IMR-90 (cell line): ENCODE data around the gene AGPAT1. TPM values are rescaled to one million over a fixed set of nuclear protein-coding genes. Genes with fewer than 3 reads are reported as not detected.

Experiments used
- ATAC-seq: fragments of 200-7000 bp; cut with Tn5 transposase; 2 replicates; pipeline ENCODE4 v1.9.1; 2020; ENCODE audit warnings: low read depth, mild to moderate bottlenecking, moderate library complexity
- BruUV-seq: library from RNA; stranded (reverse); fragments of 400-500 nt; replicated peaks from 2 replicates; lab custom pipeline; 2021; lab: Mats Ljungman, UMichigan
- CTCF ChIA-PET: fragments of 300-600 bp; formaldehyde crosslinking; extraction: SDS; loops from one replicate; lab custom pipeline; 2021; ENCODE audit warnings: antibody characterized with exemption; lab: Yijun Ruan, JAX
- POLR2A ChIA-PET: fragments of 300-600 bp; sonication (Branson Sonifier 250); formaldehyde crosslinking; loops from one replicate; lab custom pipeline; 2022; ENCODE audit warnings: antibody characterized with exemption; ENCODE audit not compliant: unreplicated experiment; lab: Charles Lee
- DNase-seq: peaks from one replicate; pipeline ENCODE4 v3.0.0; 2013
- H2AFZ ChIP-seq: replicated peaks from 2 replicates; pipeline ENCODE3; 2013; ENCODE audit warnings: low read length, mild to moderate bottlenecking; ENCODE audit not compliant: poor library complexity
- H2AK5ac ChIP-seq: 2 replicates; pipeline ENCODE4 v1.6.1; 2013; ENCODE audit warnings: low read depth, low read length, inconsistent platforms
- H2AK9ac ChIP-seq: replicated peaks from 2 replicates; pipeline ENCODE3; 2013; ENCODE audit warnings: mild to moderate bottlenecking, low read depth, low read length, moderate library complexity; ENCODE audit not compliant: poor library complexity
- H2BK120ac ChIP-seq: 2 replicates; pipeline ENCODE4 v1.6.1; 2013; ENCODE audit warnings: low read depth, low read length, inconsistent platforms
- H2BK15ac ChIP-seq: 3 replicates; pipeline ENCODE4 v1.6.1; 2013; ENCODE audit warnings: low read depth, low read length, inconsistent platforms
- H2BK20ac ChIP-seq: 2 replicates; pipeline ENCODE4 v1.6.1; 2013; ENCODE audit warnings: low read depth, mild to moderate bottlenecking, inconsistent platforms, low read length, moderate library complexity
- H2BK5ac ChIP-seq: 2 replicates; pipeline ENCODE4 v1.6.1; 2013; ENCODE audit warnings: mild to moderate bottlenecking, low read depth, low read length, inconsistent platforms; ENCODE audit not compliant: poor library complexity, severe bottlenecking
- H3K14ac ChIP-seq: replicated peaks from 2 replicates; pipeline ENCODE4 v1.6.1; 2013; ENCODE audit warnings: low read depth, low read length, inconsistent platforms
- H3K18ac ChIP-seq: 2 replicates; pipeline ENCODE4 v1.6.1; 2013; ENCODE audit warnings: low read depth, low read length, control low read depth
- H3K23ac ChIP-seq: 2 replicates; pipeline ENCODE4 v1.6.1; 2013; ENCODE audit warnings: low read depth, low read length, inconsistent platforms
- H3K27ac ChIP-seq: 2 replicates; pipeline ENCODE4 v1.5.1; 2013; ENCODE audit warnings: mild to moderate bottlenecking, control low read depth, low read length; ENCODE audit not compliant: insufficient read depth
- H3K27me3 ChIP-seq: 2 replicates; pipeline ENCODE4 v1.6.1; 2013; ENCODE audit warnings: low read length; ENCODE audit not compliant: control insufficient read depth, insufficient read depth
- H3K36me3 ChIP-seq: 2 replicates; pipeline ENCODE4 v1.6.1; 2013; ENCODE audit warnings: low read length, mixed read lengths; ENCODE audit not compliant: control insufficient read depth, insufficient read depth
- H3K4ac ChIP-seq: 2 replicates; pipeline ENCODE4 v1.6.1; 2013; ENCODE audit warnings: low read depth, low read length, inconsistent platforms
- H3K4me1 ChIP-seq: 2 replicates; pipeline ENCODE4 v1.6.1; 2013; ENCODE audit warnings: low read length, mixed read lengths; ENCODE audit not compliant: control insufficient read depth, insufficient read depth
- H3K4me2 ChIP-seq: 2 replicates; pipeline ENCODE4 v1.6.1; 2013; ENCODE audit warnings: low read depth, mild to moderate bottlenecking, control low read depth, low read length, moderate library complexity
- H3K4me3 ChIP-seq: 2 replicates; pipeline ENCODE4 v1.5.1; 2013; ENCODE audit warnings: low read depth, mild to moderate bottlenecking, control low read depth, low read length, moderate library complexity; ENCODE audit not compliant: insufficient read depth
- H3K56ac ChIP-seq: 2 replicates; pipeline ENCODE4 v1.6.1; 2013; ENCODE audit warnings: low read length, inconsistent platforms; ENCODE audit not compliant: insufficient read depth; ENCODE audit errors: extremely low read depth
- H3K79me1 ChIP-seq, 2 experiments: 2 replicates each; pipeline ENCODE4 v1.6.1; 2013; ENCODE audit warnings: low read length in 2 of 2, inconsistent platforms in 1 of 2, low read depth in 1 of 2
- H3K9ac ChIP-seq: 2 replicates; pipeline ENCODE4 v1.6.1; 2013; ENCODE audit warnings: low read depth, low read length, control low read depth
- H3K9me1 ChIP-seq: 2 replicates; pipeline ENCODE4 v1.6.1; 2013; ENCODE audit warnings: low read length, inconsistent platforms; ENCODE audit not compliant: insufficient read depth
- H3K9me3 ChIP-seq: 2 replicates; pipeline ENCODE4 v1.6.1; 2013; ENCODE audit warnings: low read length; ENCODE audit not compliant: control insufficient read depth, insufficient read depth
- H4K20me1 ChIP-seq: 2 replicates; pipeline ENCODE4 v1.6.1; 2013; ENCODE audit warnings: low read length, inconsistent platforms; ENCODE audit not compliant: insufficient read depth
- H4K5ac ChIP-seq: 2 replicates; pipeline ENCODE4 v1.6.1; 2013; ENCODE audit warnings: mild to moderate bottlenecking, low read depth, low read length, control low read depth
- H4K8ac ChIP-seq, 2 experiments: 2 replicates each; pipeline ENCODE4 v1.6.1; 2013; ENCODE audit warnings: low read depth in 2 of 2, low read length in 2 of 2, control low read depth in 1 of 2, inconsistent platforms in 1 of 2
- H4K91ac ChIP-seq: 2 replicates; pipeline ENCODE4 v1.6.1; 2013; ENCODE audit warnings: low read depth, low read length, inconsistent platforms; ENCODE audit not compliant: insufficient read depth
- BHLHE40 ChIP-seq: fragments of 150-350 bp; IDR thresholded peaks from 2 replicates; pipeline ENCODE4 v1.6.1; 2016; ENCODE audit warnings: mild to moderate bottlenecking, low read depth, low read length
- CEBPB ChIP-seq: IDR thresholded peaks from 2 replicates; pipeline ENCODE4 v1.6.1; 2012; ENCODE audit warnings: low read depth, low read length, improper control_type of control experiment
- CHD1 ChIP-seq: IDR thresholded peaks from 2 replicates; pipeline ENCODE4 v1.6.1; 2012; ENCODE audit warnings: low read depth, low read length, improper control_type of control experiment
- CTCF ChIP-seq: conservative IDR thresholded peaks from 2 replicates; pipeline ENCODE4 v1.5.1; 2012; ENCODE audit warnings: mild to moderate bottlenecking, low read depth, low read length, improper control_type of control experiment
- ELK1 ChIP-seq: fragments of 150-350 bp; IDR thresholded peaks from 2 replicates; pipeline ENCODE4 v1.6.1; 2016; ENCODE audit warnings: low read depth, mild to moderate bottlenecking, low read length, moderate library complexity, borderline replicate concordance
- FOS ChIP-seq: fragments of 150-350 bp; IDR thresholded peaks from 2 replicates; pipeline ENCODE4 v1.6.1; 2016; ENCODE audit warnings: low read depth, low read length
- MAFK ChIP-seq: IDR thresholded peaks from 2 replicates; pipeline ENCODE4 v1.6.1; 2012; ENCODE audit warnings: low read depth, low read length, improper control_type of control experiment
- MAZ ChIP-seq: IDR thresholded peaks from 2 replicates; pipeline ENCODE4 v1.6.1; 2012; ENCODE audit warnings: low read depth, mild to moderate bottlenecking, low read length, improper control_type of control experiment, moderate library complexity, borderline replicate concordance
- MXI1 ChIP-seq: IDR thresholded peaks from 2 replicates; pipeline ENCODE4 v1.6.1; 2012; ENCODE audit warnings: low read depth, mild to moderate bottlenecking, low read length, moderate library complexity, borderline replicate concordance
- NFE2L2 ChIP-seq: fragments of 150-350 bp; IDR thresholded peaks from 2 replicates; pipeline ENCODE4 v1.6.1; 2016; ENCODE audit warnings: low read depth, mild to moderate bottlenecking, low read length
- POLR2A ChIP-seq: IDR thresholded peaks from 2 replicates; pipeline ENCODE4 v1.6.1; 2012; ENCODE audit warnings: mild to moderate bottlenecking, low read depth, low read length
- RAD21 ChIP-seq: IDR thresholded peaks from 2 replicates; pipeline ENCODE4 v1.6.1; 2012; ENCODE audit warnings: low read length, improper control_type of control experiment
- RCOR1 ChIP-seq: IDR thresholded peaks from 2 replicates; pipeline ENCODE4 v1.6.1; 2012; ENCODE audit warnings: mild to moderate bottlenecking, low read length, improper control_type of control experiment; ENCODE audit not compliant: insufficient replicate concordance
- RFX5 ChIP-seq: IDR thresholded peaks from 2 replicates; pipeline ENCODE4 v1.8.0; 2012; ENCODE audit warnings: low read depth, mild to moderate bottlenecking, low read length, moderate library complexity
- SMC3 ChIP-seq: fragments of 150-350 bp; IDR thresholded peaks from 2 replicates; pipeline ENCODE4 v1.6.1; 2016; ENCODE audit warnings: low read depth, mild to moderate bottlenecking, antibody characterized with exemption, low read length, moderate library complexity
- USF2 ChIP-seq: fragments of 150-350 bp; IDR thresholded peaks from 2 replicates; pipeline ENCODE4 v1.6.1; 2017; ENCODE audit warnings: mild to moderate bottlenecking, antibody characterized with exemption, low read length, low read depth
- WGBS, 2 experiments: methylation state at CpG; one replicate each; pipeline versions ENCODE4 v1.1.5 to v1.1.7; 2013; ENCODE audit warnings: missing lambda C conversion rate in 2 of 2; ENCODE audit not compliant: insufficient read length in 1 of 2; ENCODE audit errors: extremely low coverage in 2 of 2; 5-methylcytosine and 5-hydroxymethylcytosine counted together
- dilution Hi-C: fragments of 300-500 bp; cut with HindIII; formaldehyde crosslinking; loops from one replicate; pipeline ENCODE4 v1.14.3; 2018; ENCODE audit warnings: low sequenced_read_pairs; ENCODE audit not compliant: unreplicated experiment
- in situ Hi-C: fragments of 300-500 bp; cut with MboI; formaldehyde crosslinking; loops from 3 replicates; pipeline ENCODE4 v1.14.3; 2019; ENCODE audit warnings: low sequenced_read_pairs, inconsistent platforms, mixed read lengths
- intact Hi-C: fragments of 100-400 bp; cut with micrococcal nuclease; formaldehyde crosslinking; loops from 2 replicates; pipeline ENCODE4 v1.10.0; 2022
- polyA plus RNA-seq, 3 experiments: library from polyadenylated mRNA; depleted of rRNA; stranded (reverse); fragments of >200 nt; gene quantifications; 2 replicates each; pipeline ENCODE4 v1.2.3, GENCODE V29; 2012; ENCODE audit warnings: low replicate concordance in 1 of 3
- total RNA-seq: library from RNA; depleted of rRNA; stranded (reverse); fragments of >200 nt; gene quantifications from 2 replicates; pipeline ENCODE4 v1.2.3, GENCODE V29; 2012

Gene AGPAT1
- total and polyA plus RNA-seq, 2 of the 4 experiments (the other 2 are of a cell fraction), result 27.2 to 116 TPM

- Histone ChIP-seq H3K4ac (no peak overlapping the region), H3K27ac (no peak overlapping the region), H4K91ac (no peak overlapping the region), H2BK20ac (no peak overlapping the region), H2BK5ac (no peak overlapping the region), H3K4me3 (no peak overlapping the region), H3K9ac (no peak overlapping the region), H3K23ac (no peak overlapping the region), H2AK9ac (no peak overlapping the region), H3K9me3 (no peaks in the 10 kb centered on the region), H3K14ac (no peak overlapping the region), H3K36me3 (no peaks in the 10 kb centered on the region), H2AFZ (no peak overlapping the region), H3K18ac (no peak overlapping the region), H4K8ac (no peak overlapping the region), H3K56ac (no peak overlapping the region), H3K79me1 (no peaks in the 10 kb centered on the region), H2BK15ac (no peak overlapping the region), H2BK120ac (no peak overlapping the region), H4K5ac (no peak overlapping the region), H2AK5ac (no peak overlapping the region), H3K27me3 (peaks cover 43% of the 10 kb centered on the region), H3K4me1 (no peaks in the 10 kb centered on the region), H3K4me2 (no peak overlapping the region), H3K9me1 (no peaks in the 10 kb centered on the region), H4K20me1 (no peaks in the 10 kb centered on the region)
- intact Hi-C loops (no loop called here), dilution Hi-C loops (no loop called here), in situ Hi-C loops (no loop called here)
- no peak for TF ChIP-seq CHD1
- TF ChIP-seq MAZ, result no peak
- TF ChIP-seq CTCF, result no peak
- no peak for TF ChIP-seq ELK1
- no peak for TF ChIP-seq MAFK
- TF ChIP-seq NFE2L2, result no peak
- TF ChIP-seq RFX5, result no peak
- TF ChIP-seq USF2, result no peak
- no peak for TF ChIP-seq CEBPB
- TF ChIP-seq POLR2A, result no peak
- TF ChIP-seq MXI1, result no peak
- no peak for TF ChIP-seq BHLHE40
- no peak for TF ChIP-seq SMC3
- no peak for TF ChIP-seq RCOR1
- no peak for TF ChIP-seq RAD21
- no peak for TF ChIP-seq FOS
- DNase-seq, result no peak
- ATAC-seq, result no peak
- no TSS peak for BruUV-seq
- POLR2A ChIA-PET, result no interaction called here
- CTCF ChIA-PET, result no interaction called here
- 68% methylated on average over 4 of the region's 7 CpGs; no CpG with 5 or more reads in 1 of the 2 experiments for WGBS, 2 experiments
Observed at GRCh38 chr6:32218167-32218566, 42.3 kb upstream of the AGPAT1 start.
